ENCODE measurements around the gene FNDC3B.

GRCh38 chr3:172143739-172144497 lies 104.5 kb downstream of the FNDC3B start:
- TF ChIP-seq EP300 (IDR thresholded peaks at IDR 0.05) (no peak), CTCF (IDR thresholded peaks at IDR 0.05) (no peak), POLR2AphosphoS5 (IDR thresholded peaks at IDR 0.05) (no peak), POLR2A (IDR thresholded peaks at IDR 0.05; ENCODE audit: low read depth) (no peak)

All from esophagus muscularis mucosa (tissue), 4 donors.